NCI-H146 (cell line): Measurements from ENCODE around the gene GALNT12.

Source experiments
- DNase-seq: peaks from one replicate; lab custom pipeline; 2025; lab: John Stamatoyannopoulos, UW

Gene GALNT12

GRCh38 chr9:98880311-98881015, 73.0 kb downstream of the GALNT12 start:
- no peak for DNase-seq

- DNase-seq, result no peak
Observed at GRCh38 chr9:98881356-98881755, 73.9 kb downstream of the GALNT12 start.

GRCh38 chr9:98881836-98882568, 74.5 kb downstream of the GALNT12 start:
- no peak for DNase-seq

GRCh38 chr9:98882569-98882923, 75.1 kb downstream of the GALNT12 start:
- DNase-seq, result no peak

- no peak for DNase-seq
Observed at GRCh38 chr9:98883276-98883675, 75.8 kb downstream of the GALNT12 start.

GRCh38 chr9:98884849-98885248, 77.4 kb downstream of the GALNT12 start:
- no peak for DNase-seq

- DNase-seq, result no peak
Observed at GRCh38 chr9:98885575-98886295, 78.3 kb downstream of the GALNT12 start.

GRCh38 chr9:98886691-98887229, 79.3 kb downstream of the GALNT12 start:
- no peak for DNase-seq

- DNase-seq, result peak; percentile 30
Observed at GRCh38 chr9:98887918-98888510, 80.5 kb downstream of the GALNT12 start.

GRCh38 chr9:98888801-98889421, 81.4 kb downstream of the GALNT12 start:
- DNase-seq, result no peak

GRCh38 chr9:98890256-98890655, 82.8 kb downstream of the GALNT12 start:
- peak; percentile 9 for DNase-seq

GRCh38 chr9:98892288-98892687, 84.8 kb downstream of the GALNT12 start:
- DNase-seq, result no peak

- DNase-seq, result no peak
Observed at GRCh38 chr9:98892690-98893089, 85.2 kb downstream of the GALNT12 start.

- DNase-seq, result no peak
Observed at GRCh38 chr9:98894171-98894570, 86.7 kb downstream of the GALNT12 start.

- no peak for DNase-seq
Observed at GRCh38 chr9:98894761-98895160, 87.3 kb downstream of the GALNT12 start.

- DNase-seq, result no peak
Observed at GRCh38 chr9:98896632-98897031, 89.2 kb downstream of the GALNT12 start.

- no peak for DNase-seq
Observed at GRCh38 chr9:98897745-98898144, 90.3 kb downstream of the GALNT12 start.

- no peak for DNase-seq
Observed at GRCh38 chr9:98899408-98900056, 92.1 kb downstream of the GALNT12 start.
